NOMO-1 treated with DMSO at 0.1 percent for 48 hours (cell line): ENCODE results near the gene NTSR1.

ENCODE experiments used
- DNase-seq: peaks from one replicate; lab custom pipeline; 2025; ENCODE audit not compliant: unreplicated experiment; lab: John Stamatoyannopoulos, UW

NTSR1 gene

DNA sequence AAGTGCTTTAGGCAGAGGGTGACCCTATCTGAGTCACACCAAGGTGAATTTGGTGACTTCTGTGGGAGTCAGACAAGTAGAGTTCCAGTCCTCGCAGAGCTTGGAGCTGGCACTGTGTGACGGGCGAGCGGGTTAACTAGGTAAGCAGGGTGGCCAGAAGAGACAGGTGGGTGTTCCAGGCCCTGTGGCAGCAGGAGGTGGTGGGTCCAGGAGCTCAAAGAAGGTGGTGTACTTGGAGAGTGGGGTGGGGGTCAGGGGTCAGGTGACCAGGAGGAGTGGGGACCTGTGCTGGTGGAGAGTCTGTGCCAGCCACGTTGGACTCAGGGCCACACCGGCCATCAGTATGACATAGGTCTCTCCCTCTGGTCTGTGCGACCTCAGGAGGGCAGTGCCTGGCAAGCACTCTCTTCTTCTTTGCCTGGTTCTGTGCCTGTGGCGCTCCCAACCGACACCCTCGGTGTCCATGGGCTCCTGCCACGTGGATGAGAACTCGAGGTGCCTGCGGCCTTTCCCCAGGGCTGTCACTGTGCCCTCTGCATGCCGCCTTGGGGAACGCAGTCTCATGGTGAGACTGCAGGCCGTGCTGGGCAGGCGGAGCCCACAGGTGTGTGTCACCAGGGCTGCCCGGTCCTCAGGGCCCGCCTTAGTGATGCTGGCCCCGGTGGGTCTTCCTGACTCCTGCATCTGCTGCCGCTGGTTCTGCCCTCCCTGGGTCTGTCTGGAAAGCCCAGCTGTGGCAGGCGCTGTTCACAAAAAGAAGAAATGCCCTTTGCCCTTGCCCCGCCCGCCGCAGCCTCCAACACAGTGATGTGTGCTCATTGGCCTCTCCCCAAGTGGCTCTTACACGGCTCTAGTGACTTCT lies 89.3 kb downstream of the NTSR1 start:
- DNase-seq: no peak

DNA sequence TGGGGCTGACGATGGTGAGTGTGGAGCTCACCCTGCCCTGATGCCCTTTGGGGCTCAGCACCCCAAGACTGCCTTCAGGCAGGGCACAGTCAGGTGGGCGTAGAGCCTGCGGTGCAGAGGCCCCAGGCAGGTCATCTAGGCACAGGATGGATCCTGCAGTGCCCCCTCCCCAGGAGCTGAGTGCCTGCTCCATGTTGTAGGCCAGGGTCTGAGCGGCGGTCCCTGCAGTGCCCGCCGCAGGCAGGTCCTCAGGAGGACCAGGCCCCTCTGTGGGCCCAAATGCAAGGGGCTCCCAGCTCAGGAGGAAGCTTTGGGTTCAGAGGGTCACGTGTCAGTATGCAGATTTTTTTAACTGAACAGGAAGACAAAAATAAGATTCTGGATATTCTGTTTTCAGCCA lies 90.4 kb downstream of the NTSR1 start:
- DNase-seq: no peak

DNA sequence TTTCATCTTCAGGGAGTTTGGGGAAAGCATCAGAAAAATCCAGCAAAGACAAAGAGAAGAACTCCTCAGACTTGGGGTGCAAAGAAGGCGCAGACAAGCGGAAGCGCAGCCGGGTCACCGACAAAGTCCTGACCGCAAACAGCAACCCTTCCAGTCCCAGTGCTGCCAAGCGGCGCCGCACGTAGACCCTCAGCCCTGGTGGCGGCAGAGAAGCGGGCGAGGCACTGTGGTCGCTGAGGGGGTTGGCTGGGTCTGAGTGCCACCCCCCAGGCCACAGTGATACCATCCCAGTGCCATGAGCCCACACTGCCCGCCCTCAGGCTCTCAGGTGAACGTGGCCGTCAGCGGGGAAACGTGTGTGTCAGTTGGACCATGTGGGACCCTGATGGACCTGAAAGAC lies 90.8 kb downstream of the NTSR1 start:
- no peak for DNase-seq

DNA sequence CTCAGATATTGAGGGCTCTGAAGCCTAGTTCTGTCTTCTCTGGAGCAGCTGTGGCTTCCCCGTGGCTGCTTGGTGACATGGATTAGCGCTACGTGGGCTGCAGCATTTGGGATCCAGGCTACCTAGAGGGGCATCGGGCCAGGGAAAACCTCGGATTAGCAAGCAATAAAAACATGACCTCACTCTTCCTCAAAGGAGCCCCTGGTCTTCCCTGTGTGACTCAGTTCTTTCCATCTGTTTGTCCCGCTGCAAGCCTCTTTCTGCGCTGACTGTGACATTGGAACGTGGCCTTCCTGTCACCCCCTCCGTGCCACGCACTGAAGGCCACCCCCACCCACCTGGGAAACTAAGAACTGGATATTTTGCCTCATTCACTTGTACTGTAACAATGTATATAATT lies 91.2 kb downstream of the NTSR1 start:
- DNase-seq: no peak

DNA sequence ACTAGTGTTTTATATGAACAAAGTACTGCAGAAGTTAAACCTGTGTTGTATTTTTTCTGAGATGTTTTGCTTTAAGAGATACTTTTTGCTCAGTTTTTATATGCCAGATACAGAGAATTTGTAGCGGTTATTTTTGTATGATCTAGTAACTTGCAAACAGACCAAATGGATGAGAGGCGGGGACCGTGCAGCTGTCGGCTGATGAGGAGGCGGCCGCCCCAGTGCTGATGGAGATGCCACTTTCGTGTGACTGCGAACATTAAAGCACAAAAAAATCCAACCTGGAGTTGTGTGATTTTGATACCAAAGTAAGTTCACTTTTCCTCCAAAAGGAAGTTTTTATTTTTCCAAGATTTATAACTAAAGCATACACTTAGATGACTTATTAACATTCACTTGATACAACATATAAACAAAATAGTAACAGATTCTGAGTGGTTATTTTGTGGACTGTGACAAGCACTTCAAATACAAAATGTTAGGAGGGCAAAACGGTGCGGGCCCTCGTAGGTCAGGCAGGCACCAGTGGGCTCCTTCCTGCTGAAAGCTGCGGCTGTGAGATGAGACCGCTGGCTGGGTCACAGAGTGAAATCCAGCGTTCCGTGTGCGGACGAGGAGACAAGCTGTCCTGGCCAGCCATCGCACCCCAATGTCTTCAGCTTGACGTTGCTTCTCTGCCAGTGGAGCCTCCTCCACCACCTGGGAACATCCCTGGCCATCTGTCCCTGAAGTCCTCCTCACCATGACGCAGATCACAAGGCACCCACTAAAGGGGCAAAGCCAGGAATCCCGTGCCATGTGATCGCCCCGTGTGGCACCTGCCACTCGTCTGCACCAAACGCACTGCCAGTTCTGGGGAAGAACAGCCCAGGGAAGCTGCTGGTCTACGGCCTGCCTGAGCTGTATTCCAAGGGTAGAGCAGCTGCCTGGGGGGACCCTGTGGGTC lies 92.0 kb downstream of the NTSR1 start:
- DNase-seq: no peak

DNA sequence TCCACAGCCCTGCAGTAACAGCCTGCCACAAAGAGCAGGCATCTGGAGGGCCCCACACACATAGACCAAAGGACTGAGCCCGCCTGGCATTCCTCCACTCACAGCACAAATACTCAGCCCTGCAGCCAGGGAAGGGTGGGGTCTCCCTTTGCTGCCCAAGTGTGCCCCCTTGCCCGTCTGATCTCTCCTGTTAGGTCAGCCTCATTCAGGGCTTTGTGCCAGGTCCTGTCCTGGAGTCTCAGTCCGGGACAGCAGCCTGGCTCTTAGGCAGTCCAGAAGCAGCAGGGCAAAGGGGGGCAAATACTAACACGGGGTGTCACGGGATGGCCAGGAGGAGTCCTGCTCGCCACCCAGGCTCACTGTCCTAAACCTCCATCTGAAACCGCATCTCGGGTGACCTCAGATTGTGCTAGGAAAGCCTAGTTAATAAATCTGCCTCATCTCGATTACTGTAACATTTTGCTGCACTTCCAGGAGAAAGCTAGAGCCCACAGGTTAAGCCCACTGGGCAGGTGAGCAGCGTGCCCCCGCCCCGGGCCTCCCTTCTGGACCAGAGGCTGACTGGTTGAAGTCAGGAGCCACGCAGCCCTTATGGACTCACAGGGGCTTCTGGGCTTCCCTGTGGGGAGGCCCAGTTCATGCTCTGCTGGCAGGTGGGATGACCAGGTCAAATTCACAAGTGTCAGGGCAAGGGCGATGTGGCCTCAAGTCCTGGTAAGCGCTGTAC lies 92.8 kb downstream of the NTSR1 start:
- DNase-seq: no peak

DNA sequence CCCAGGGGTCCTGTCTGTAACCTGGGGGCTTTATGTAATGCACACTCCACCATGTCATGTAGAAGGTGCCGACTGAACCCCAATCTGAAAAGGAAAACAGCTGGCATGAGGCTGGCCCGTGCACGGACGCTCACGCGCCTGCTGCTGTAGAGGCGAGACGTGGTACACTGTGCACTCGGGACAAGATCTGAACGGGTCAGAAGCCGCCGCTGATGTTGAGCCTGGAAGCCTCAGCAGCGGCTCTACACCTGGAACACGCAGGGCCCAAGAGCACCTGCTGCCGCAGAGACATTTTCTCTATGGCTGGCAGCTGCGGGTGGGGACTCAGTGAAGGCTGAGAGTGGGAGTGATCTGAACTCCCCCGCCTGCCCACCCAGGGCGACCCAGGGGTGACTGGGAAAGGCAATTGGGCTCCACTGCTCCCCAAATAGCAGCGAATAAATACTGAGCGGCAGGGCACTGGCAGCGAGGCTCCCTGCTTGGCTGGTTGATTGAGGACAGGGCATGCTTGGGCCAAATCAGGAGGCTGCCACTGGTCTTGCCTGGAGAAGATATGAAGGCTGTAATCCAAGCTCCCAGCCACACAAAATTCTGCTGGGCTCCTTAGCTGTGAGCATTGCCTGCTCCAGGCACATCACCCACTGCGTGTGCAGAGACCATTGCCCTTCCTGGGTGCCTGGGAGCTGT lies 93.5 kb downstream of the NTSR1 start:
- no peak for DNase-seq

DNA sequence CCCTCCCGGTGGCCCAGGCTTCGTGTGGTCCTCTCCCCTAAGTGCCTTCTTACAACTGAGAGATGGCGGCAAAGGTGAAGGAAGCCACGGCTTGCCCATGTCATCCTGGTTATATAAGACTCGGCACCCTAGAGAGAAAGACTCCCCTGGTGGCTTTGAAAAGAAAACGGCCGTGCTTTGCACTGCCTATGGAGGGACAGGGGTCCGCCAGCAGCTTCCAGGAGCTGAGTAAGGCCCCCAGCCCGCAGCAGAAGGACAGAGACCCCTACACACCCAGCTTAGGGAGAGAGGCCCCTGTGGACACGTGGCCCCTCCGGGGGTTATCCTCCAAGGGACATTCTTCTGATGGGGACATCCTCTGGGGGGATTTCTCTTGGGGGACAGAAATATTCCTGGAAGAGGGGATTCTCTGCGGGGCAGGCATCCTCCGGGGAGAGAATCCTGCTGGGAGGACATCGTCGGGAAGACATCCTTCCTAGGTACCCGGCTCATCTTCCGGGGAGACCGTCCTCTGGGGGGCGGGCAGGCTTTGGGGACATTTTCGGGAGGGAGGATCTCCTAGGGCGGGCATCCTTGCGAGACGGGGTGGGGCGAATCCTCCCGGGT lies 95.5 kb downstream of the NTSR1 start:
- no peak for DNase-seq

DNA sequence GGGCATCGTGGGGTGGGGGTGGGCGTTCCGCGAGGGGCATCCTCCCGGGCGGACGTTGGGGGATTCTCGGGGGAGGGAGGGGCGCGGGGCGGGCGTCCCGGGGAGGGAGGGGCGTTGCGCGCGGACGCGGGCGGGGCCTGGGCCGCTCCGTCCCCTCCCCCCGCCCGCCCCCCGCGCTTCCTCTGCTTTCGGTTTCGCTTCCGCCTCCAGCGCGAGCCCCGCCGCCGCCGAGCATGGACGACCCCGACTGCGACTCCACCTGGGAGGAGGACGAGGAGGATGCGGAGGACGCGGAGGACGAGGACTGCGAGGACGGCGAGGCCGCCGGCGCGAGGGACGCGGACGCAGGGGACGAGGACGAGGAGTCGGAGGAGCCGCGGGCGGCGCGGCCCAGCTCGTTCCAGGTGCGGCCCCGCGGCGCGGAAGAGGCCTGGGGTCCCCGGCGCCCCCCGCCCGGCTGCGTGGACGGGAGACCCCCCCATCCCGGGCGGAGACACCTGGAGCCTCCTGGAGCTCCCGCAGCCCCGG lies 96.1 kb downstream of the NTSR1 start, which contains the start of gene OGFR:
Gene OGFR (plus strand): TSS at position 209 of the 528 bp plus-strand sequence. CDS start 25 bp downstream, at position 234.
- DNase-seq: peak; percentile 35

DNA sequence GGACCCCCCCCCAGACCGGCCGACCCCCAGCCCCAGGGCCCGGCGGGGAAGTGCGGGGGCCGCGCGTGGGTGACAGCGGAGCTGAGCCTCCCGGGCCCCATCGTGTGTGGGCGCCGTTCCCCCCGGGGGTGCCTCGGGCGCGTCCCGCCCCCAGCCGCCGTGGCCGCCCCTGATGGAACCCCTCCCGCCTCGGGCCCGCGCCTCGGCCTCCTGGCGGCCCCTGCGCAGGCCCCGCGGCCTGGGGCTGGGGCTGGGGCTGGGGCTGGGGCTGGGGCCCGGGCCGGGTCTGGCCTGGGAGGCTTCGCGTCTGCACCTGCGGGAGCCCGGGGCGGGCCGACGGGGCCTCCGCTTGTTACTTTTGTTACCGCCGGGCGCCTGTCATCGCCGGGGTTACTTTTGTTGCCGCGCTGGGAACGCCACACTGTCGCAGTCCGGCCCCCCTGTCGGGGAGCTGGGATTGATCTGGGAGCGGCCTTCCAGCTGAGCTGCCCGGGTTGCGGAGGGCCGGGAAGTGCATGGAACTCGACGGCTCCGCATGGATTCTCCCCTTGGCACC lies 96.6 kb downstream of the NTSR1 start:
- no peak for DNase-seq

DNA sequence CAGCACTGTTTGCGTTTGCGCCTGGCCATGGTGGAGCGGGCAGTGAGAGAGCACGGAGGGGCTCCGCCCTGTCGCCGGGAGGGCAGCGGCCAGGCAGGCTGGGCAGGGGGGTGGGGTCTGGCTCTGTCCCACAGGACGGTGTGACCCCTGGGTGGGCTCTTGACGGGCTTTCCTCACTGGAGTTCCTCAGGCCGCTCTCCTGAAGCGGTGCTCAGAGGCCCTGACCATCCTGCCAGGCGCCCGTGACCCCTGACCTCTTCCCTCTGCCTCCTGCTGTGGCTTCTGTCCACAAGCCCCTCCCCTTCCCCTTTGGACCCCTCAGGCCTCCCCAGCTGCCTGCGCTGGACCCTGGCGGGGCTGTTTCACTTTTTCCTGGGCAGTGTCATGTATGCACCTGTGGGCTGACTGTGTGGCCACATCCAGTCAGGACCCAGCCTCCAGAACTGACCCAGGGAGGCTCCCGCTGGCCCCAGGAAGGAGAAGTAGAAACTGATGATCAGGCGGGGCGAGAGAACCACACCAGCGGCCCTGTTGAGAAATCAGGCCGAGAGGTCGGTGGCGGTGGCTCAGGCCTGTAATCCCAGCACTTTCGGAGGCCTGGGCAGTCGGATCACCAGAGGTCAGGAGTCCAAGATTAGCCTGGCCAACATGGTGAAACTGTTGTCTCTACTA lies 97.2 kb downstream of the NTSR1 start:
- DNase-seq: peak; percentile 57

DNA sequence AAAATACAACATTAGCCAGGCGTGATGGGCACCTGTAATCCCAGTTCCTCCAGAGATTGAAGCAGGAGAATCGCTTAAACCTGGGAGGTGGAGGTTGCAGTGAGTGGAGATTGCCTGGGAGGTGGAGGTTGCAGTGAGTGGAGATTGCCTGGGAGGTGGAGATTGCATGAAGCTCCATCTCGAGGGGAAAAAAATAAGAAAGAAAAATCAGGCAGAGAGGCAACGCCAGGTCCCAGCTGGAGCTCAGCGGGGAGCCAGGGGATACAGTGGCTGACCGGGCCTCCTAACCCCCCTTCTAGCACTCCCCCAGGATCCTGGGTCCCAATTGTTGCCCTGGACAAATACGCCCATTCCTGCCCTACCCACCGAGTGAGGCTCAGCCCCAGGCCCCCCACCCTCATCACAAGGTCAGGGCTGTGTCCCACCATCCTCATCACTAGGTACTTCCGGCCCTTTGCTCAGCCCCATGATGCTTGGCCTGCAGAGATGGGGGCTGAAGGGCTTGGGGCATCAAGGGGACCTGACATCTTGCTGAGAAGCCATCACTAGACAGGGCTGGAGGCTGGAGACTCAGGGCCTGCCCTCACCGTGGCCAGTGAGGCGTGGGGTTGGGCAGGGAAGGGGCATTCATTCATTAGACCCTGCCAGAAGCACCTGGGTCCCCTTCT lies 97.9 kb downstream of the NTSR1 start:
- DNase-seq: no peak

DNA sequence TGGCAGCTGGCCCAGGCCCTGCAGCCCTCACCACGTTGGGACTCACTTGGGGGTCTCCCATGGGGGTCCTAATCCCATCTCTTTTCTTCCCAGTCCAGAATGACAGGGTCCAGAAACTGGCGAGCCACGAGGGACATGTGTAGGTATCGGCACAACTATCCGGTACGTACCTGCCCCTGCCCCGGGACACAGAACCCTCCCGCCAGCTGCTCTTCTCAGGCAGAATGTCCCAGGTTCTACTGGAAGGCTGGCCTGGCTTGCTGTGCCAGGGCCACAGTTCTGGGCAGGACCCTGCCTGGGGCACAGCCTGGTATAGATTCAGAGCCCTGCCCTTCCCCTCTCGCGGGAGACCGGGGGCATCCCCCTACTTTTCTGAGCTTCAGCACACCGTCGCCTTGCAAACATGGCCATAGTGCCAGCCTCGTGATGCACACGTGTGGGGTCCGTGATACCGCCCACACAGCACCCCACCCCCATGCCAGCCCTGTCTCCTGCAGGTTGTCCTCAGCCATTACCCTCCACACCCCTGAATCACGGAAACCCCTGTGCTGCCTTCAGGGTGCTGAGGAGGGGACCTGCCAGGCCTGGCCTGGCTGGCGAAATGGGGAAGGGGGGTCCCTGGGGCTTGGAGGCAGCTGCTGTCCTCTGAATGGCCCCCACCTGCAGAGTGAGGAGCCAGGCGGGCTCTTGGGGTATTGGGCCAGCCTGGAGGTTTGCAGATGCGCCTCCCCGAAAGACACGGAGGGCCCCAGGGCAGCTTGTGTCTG lies 99.0 kb downstream of the NTSR1 start:
- no peak for DNase-seq

DNA sequence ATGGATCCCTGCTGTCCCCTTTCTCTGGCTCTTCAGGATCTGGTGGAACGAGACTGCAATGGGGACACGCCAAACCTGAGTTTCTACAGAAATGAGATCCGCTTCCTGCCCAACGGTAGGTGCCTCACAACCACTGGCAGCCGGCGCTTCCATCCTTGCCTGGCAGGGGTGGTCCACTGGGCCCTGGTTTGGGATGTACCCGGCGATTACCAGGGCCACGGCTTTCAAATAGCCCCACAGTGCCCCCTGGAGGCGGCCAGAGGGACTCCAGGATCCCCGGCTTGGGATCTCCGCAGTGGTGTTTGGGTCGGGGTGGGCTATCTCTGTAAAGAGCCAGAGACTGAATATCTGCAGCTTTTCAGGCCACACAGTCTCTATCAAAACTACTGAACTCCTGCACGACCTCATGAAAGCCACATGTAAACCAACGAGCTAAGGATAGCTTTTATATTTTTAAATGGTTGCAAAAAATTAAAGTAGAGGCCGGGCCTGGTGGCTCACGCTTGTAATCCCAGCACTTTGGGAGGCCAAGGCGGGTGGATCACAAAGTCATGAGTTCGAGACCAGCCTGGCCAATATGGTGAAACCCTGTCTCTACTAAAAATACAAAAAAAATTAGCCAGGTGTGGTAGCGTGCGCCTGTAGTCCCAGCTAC lies 99.7 kb downstream of the NTSR1 start:
- DNase-seq: peak; percentile 43

DNA sequence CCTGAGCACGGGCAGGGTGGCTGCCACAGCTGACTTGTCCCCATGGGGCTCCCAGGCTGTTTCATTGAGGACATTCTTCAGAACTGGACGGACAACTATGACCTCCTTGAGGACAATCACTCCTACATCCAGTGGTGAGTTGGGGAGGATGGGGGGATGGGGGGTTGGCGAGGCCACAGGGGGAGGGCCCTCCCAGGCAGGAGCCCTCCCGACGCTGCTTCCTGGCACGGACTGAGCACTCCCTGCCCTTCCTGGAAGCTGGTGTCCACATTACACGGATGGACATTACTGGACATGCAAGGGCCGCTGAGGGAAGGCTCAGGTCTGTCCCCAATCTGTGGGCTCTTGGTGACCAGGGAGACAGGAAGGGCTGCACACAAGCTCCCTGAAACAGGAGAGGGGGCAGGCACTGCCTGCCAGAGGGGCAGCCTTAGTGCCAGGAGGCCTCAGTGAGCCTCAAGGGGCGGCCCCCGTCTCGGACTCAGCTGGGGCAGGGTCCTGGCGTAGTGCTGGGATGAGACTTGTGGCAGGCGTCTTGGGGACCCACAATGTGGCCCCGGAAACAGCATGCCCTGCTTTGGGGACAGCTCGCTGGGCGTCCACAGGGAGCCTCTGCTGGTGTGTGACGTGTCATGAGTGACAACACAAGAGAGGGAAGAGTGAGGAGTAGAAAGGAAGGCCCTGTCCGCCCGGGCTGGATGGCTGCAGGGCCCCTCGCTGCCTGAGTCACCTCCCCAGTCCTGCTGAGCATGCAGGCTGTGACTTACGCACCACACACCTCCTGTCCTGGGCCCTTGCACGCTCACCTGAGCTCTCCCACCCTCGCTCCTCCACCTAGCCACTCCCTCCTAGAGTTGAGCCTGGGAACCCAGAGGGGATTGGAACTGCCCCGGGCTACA lies 101.1 kb downstream of the NTSR1 start:
- no peak for DNase-seq

DNA sequence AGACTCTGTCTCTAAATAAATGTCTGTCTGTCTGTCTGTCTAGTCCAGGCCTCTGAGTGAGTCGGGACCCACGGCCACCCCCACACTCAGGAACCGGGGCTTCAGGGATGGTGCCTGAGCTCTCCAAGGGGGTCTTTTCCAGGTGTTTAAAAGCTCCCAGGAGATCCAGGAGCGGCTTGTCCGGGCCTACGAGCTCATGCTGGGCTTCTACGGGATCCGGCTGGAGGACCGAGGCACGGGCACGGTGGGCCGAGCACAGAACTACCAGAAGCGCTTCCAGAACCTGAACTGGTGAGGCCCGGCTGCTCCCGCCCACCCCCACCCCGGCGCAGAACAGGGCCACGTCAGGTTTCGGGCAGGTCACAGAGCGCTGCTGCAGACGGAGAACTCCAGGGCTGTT lies 102.7 kb downstream of the NTSR1 start:
- DNase-seq: no peak
